Measurements from ENCODE around the gene SNRPE.

The SNRPE gene

DNA sequence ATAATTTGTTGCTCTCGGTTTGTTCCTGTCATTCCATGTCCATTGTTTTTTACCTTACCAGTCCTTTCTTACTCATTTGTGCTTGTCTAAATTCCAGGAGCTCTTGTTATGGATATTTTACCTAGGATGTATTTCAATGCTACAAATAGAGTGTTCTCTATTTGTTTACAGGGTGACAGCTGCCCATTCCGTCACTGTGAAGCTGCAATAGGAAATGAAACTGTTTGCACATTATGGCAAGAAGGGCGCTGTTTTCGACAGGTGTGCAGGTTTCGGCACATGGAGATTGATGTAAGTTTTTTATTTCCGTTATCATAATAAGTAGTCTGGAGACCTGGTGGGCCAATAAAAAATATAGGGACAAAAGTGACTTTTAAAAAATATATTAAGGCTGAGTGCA lies 43.0 kb upstream of the SNRPE start (continued):
- TF ChIP-seq ZNF76 (tag by site-specific recombination; IDR thresholded peaks at IDR 0.05; ENCODE audit: borderline replicate concordance, low read depth) = no peak

DNA sequence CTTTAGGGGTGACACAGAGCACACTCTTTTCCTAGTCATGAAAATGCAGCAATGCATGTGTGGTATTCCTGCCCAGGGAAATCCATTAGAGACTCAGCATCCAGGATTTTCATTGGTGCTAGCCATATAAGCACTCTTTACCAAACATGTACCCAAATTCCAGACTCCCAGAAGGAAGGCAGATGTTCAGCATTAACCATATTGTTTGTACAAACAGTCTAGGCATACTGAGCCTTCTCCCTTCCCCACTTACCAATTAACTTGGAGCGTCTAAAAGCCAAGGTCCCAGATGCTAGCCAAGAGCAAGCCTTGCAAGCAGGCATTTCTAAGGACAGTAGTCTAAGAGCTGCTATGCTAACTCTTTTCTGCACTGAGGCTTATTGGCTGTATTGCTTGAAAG lies 38.1 kb upstream of the SNRPE start:
- POLR2A ChIA-PET = no interaction called here
- Histone ChIP-seq H3K36me3 (ENCODE audit: control insufficient read depth in 2 of 2, insufficient read depth in 1 of 2, low read length in 2 of 2) (peaks cover 56 to 88% of the 10 kb centered on the region in 2 experiments), H3K27ac (ENCODE audit: extremely low read depth, low read depth, low read length) (no peak overlapping the region), H3K4me1 (ENCODE audit: control insufficient read depth, insufficient read depth, low read length) (no peaks in the 10 kb centered on the region), H3K9me3 (ENCODE audit: control insufficient read depth, insufficient read depth, low read depth, low read length) (no peaks in the 10 kb centered on the region), H3K4me3 (ENCODE audit: low read depth, low read length) (no peak overlapping the region)
- TF ChIP-seq ZNF157 (tag by site-specific recombination; IDR thresholded peaks at IDR 0.05) (no peak), SP2 (tag by site-specific recombination; IDR thresholded peaks at IDR 0.05) (no peak), ZNF510 (tag by site-specific recombination; IDR thresholded peaks at IDR 0.05; ENCODE audit: insufficient replicate concordance) (no peak), ZBTB1 (tag by site-specific recombination; IDR thresholded peaks at IDR 0.05) (no peak), ZNF664 (tag by site-specific recombination; IDR thresholded peaks at IDR 0.05) (no peak), ZNF280D (tag by site-specific recombination; IDR thresholded peaks at IDR 0.05) (no peak), ZBTB7A (tag by site-specific recombination; IDR thresholded peaks at IDR 0.05; ENCODE audit: low read depth) (no peak), SALL2 (tag by site-specific recombination; IDR thresholded peaks at IDR 0.05; ENCODE audit: borderline replicate concordance) (no peak), KLF10 (tag by site-specific recombination; IDR thresholded peaks at IDR 0.05) (no peak), ZNF423 (tag by site-specific recombination; IDR thresholded peaks at IDR 0.05) (no peak), GLI2 (tag by site-specific recombination; IDR thresholded peaks at IDR 0.05; ENCODE audit: borderline replicate concordance, low read depth) (no peak), ZBTB21 (tag by site-specific recombination; IDR thresholded peaks at IDR 0.05) (no peak), ZNF768 (tag by site-specific recombination; IDR thresholded peaks at IDR 0.05) (no peak), ZNF416 (tag by site-specific recombination; IDR thresholded peaks at IDR 0.05) (no peak)
- TF ChIP-seq, protein P1, sequence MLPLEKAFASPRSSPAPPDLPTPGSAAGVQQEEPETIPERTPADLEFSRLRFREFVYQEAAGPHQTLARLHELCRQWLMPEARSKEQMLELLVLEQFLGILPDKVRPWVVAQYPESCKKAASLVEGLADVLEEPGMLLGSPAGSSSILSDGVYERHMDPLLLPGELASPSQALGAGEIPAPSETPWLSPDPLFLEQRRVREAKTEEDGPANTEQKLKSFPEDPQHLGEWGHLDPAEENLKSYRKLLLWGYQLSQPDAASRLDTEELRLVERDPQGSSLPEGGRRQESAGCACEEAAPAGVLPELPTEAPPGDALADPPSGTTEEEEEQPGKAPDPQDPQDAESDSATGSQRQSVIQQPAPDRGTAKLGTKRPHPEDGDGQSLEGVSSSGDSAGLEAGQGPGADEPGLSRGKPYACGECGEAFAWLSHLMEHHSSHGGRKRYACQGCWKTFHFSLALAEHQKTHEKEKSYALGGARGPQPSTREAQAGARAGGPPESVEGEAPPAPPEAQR (tag by site-specific recombination; IDR thresholded peaks at IDR 0.05) = no peak
- TF ChIP-seq, protein P2, sequence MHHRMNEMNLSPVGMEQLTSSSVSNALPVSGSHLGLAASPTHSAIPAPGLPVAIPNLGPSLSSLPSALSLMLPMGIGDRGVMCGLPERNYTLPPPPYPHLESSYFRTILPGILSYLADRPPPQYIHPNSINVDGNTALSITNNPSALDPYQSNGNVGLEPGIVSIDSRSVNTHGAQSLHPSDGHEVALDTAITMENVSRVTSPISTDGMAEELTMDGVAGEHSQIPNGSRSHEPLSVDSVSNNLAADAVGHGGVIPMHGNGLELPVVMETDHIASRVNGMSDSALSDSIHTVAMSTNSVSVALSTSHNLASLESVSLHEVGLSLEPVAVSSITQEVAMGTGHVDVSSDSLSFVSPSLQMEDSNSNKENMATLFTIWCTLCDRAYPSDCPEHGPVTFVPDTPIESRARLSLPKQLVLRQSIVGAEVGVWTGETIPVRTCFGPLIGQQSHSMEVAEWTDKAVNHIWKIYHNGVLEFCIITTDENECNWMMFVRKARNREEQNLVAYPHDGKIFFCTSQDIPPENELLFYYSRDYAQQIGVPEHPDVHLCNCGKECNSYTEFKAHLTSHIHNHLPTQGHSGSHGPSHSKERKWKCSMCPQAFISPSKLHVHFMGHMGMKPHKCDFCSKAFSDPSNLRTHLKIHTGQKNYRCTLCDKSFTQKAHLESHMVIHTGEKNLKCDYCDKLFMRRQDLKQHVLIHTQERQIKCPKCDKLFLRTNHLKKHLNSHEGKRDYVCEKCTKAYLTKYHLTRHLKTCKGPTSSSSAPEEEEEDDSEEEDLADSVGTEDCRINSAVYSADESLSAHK (tag by site-specific recombination; IDR thresholded peaks at IDR 0.05) = no peak
- TF ChIP-seq, protein P3, sequence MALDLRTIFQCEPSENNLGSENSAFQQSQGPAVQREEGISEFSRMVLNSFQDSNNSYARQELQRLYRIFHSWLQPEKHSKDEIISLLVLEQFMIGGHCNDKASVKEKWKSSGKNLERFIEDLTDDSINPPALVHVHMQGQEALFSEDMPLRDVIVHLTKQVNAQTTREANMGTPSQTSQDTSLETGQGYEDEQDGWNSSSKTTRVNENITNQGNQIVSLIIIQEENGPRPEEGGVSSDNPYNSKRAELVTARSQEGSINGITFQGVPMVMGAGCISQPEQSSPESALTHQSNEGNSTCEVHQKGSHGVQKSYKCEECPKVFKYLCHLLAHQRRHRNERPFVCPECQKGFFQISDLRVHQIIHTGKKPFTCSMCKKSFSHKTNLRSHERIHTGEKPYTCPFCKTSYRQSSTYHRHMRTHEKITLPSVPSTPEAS (tag by site-specific recombination; IDR thresholded peaks at IDR 0.05) = no peak
- TF ChIP-seq, protein P4, sequence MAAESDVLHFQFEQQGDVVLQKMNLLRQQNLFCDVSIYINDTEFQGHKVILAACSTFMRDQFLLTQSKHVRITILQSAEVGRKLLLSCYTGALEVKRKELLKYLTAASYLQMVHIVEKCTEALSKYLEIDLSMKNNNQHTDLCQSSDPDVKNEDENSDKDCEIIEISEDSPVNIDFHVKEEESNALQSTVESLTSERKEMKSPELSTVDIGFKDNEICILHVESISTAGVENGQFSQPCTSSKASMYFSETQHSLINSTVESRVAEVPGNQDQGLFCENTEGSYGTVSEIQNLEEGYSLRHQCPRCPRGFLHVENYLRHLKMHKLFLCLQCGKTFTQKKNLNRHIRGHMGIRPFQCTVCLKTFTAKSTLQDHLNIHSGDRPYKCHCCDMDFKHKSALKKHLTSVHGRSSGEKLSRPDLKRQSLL (tag by site-specific recombination; IDR thresholded peaks at IDR 0.05) = no peak
- CTCF ChIA-PET = interaction anchor here (0.7 kb wide), 1 partner anchor 542 kb away, joined by 3 read pairs; no protein-coding TSS in a partner anchor

Data from HEK293 (cell line).